Cerebellar cortex (tissue), 1 donor: ENCODE results near the gene RAB3IL1.
A peak's percentile ranks its signal among the peaks of the same experiment; 100 is the strongest.
"Not testable (repeated sequence)": the region's sequence is repeated elsewhere in the genome, so short reads cannot be mapped to it uniquely, and the experiment has no call there.

ENCODE experiments used
- DNase-seq: peaks from one replicate; pipeline ENCODE4 v3.0.0-alpha.2; 2015; ENCODE audit warnings: low spot score

RAB3IL1 gene

GRCh38 chr11:61953632-61954031, 36.3 kb upstream of the RAB3IL1 start:
- DNase-seq = not testable (repeated sequence)

- DNase-seq = no peak
Measured at GRCh38 chr11:61952882-61953281, 35.5 kb upstream of the RAB3IL1 start.

DNA sequence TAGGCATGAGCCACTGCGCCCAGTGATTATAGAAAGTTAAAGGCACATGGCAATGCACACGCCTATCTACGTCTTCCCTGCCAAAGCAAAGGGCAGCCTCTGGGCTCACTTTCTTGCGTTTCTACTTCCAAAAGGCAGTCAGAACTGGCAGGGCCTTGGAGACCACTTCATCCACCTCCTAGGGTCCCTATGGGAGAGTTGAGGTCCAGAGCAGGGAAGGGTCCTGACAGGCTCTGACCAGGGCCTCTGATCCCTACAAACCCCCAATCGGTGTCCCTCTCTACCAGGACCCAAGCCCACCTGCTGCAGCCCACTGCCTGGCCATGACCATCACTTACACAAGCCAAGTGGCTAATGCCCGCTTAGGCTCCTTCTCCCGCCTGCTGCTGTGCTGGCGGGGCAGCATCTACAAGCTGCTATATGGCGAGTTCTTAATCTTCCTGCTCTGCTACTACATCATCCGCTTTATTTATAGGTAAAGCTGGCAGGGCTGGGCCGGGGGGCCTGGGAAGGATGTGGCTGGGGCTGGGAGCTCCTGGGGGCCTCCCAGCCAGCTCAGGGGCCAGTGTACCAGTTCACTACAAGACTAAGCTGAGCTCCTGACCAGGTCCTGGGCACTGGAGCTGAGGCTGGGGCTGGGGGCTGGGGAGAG, 34.2 kb upstream of the RAB3IL1 start:
- no peak for DNase-seq

DNA sequence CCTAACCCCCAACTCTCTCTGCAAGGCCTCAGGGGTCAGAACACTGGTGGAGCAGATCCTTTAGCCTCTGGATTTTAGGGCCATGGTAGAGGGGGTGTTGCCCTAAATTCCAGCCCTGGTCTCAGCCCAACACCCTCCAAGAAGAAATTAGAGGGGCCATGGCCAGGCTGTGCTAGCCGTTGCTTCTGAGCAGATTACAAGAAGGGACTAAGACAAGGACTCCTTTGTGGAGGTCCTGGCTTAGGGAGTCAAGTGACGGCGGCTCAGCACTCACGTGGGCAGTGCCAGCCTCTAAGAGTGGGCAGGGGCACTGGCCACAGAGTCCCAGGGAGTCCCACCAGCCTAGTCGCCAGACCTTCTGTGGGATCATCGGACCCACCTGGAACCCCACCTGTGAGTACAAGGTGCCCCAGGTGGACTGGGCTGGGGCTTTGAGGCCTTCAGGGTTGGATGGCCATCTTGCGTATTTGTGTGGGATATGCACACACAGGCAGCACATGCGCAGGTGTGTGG, 32.7 kb upstream of the RAB3IL1 start, which contains the start of gene BEST1:
Gene BEST1, plus strand, starts transcription at position 317 of the 513 bp plus-strand sequence. CDS start 1,456 bp downstream, outside the sequence.
- DNase-seq = no peak

DNA sequence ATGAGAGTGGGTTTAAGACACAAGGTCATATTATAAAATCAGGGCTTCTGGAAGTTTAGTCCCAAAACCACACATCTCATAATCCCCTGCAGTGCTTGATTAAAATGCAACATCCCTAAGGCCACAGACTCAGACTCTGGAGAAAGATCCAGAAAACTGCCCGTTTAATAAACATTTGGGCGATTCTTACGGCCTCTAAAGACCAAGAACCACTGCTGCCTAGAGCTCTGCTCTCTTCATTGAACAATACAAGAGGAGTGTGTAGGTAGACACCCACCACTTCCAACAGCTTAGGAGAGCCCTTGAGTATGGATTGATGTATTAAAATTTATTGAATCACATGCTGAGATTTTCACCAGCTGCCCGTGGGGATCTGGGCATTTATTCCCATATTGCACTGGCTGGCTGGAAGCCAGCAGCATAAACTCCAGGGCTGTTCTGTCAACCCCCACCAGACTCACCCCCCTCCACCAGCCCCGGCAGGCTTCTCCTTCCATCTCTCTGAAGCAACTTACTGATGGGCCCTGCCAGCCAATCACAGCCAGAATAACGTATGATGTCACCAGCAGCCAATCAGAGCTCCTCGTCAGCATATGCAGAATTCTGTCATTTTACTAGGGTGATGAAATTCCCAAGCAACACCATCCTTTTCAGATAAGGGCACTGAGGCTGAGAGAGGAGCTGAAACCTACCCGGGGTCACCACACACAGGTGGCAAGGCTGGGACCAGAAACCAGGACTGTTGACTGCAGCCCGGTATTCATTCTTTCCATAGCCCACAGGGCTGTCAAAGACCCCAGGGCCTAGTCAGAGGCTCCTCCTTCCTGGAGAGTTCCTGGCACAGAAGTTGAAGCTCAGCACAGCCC, 32.0 kb upstream of the RAB3IL1 start:
- DNase-seq = peak; percentile 98

DNA sequence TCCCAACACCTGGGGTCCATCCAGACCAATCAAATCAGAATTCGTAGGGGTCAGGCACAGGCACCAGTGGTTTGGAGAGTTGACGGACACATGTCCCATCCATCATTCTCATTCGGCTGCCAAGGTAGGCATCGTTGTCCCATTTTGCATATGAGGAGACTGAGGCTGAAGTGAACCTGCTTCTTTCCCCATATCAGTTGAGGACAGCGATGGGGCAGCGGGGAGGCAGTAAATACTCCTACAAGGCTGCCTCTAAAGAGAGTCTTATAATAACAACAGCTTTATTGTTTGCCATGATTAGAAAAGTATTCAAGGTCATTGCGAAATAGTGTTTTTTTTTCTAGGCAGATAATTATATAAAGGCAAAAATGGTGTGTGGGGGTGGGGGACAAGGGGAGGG, 31.1 kb upstream of the RAB3IL1 start:
- DNase-seq = no peak

DNA sequence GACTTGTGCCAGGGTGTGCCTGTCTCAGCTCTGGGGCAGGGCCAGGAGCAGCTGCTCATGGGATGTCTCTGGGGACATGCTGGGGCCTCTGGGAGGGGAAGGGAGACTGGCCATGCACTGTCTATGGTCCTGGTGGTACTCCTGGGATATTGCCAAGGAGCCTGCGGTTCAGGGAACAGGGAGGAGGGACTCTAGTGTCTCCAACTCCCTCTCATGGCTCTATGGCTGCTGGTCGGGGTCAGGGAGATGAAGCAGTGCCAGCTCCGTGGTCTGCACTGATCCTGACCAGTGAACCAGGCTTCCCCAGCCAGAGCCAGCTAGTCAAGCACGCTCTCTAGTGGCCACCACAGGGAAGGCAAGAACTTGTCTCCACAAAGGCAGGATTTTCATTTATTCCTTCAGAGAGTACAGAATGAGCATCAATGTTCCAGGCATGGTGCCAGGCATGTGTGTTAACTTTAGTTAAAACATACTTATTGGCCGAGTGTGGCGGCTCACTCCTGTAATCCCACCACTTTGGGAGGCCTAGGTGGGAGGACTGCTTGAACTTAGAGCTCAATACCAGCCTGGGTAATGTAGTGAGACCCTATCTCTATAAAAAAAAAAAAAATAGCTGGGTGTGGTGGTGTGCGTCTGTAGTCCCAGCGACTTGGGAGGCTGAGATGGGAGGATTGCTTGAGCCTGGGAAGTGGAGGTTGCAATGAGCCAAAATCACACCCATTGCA, 30.3 kb upstream of the RAB3IL1 start:
- DNase-seq = peak; percentile 89

DNA sequence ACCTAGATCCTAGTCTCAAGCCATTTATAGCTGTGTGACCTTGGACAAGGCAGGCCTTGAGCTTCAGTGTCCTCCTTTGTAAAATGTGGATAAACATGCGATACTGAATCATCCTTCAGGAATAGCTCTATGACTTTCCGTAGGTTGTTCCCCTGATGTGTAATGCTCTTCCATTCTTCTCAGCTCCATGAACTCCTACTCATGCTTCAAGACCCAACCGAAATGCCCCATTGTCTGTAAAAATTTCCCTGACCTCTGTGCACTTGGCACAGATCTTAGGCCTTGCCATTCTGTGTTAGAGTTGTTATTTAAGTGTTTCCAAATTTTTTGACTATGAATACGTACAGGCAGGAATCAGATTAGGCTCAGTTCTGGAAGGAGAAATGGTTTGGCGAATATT, 29.5 kb upstream of the RAB3IL1 start:
- DNase-seq = no peak

DNA sequence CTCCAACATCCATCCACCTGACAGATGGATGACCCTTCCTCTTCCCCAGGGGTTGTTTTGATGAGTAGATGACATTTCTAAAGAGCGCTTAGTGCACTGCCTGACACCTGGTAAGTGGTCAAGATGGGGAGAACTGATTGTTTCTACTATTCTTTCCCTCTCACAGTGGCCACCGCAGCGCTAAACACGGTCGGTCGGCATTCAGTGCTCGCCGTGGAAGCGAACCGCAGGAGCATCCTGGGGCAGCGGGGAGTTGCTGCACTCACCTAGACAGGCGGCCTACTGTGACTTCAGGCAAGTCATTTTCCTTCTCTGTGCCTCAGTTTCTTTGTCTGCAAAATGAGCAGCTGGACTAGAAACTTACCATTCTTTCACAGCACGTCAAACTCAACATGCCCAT, 27.8 kb upstream of the RAB3IL1 start:
- no peak for DNase-seq

- DNase-seq = no peak
Measured at GRCh38 chr11:61940466-61940865, 23.1 kb upstream of the RAB3IL1 start.

- no peak for DNase-seq
Measured at GRCh38 chr11:61935861-61936260, 18.5 kb upstream of the RAB3IL1 start.

GRCh38 chr11:61930933-61931332, 13.6 kb upstream of the RAB3IL1 start:
- DNase-seq = no peak

DNA sequence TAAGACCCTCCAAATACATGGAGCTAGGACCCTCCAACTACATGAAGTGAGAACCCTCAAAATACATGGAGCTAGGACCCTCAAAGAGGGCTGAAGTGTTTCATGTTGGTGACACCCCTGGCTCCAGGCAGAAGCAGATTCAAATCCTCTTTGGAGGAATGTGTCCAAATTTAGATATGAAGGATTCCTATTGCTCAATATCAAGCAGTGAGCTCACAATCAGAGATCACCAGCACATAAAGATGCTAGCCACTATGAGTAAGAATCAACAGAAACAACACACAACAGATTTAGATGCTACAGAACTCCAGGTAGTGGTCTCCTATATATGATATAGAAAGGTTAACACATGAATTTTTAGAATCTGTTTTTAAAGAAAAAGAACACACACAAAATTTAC, 11.2 kb upstream of the RAB3IL1 start:
- no peak for DNase-seq

GRCh38 chr11:61927501-61927900, 10.1 kb upstream of the RAB3IL1 start:
- DNase-seq = no peak

- no peak for DNase-seq
Measured at GRCh38 chr11:61926235-61926634, 8.9 kb upstream of the RAB3IL1 start.

DNA sequence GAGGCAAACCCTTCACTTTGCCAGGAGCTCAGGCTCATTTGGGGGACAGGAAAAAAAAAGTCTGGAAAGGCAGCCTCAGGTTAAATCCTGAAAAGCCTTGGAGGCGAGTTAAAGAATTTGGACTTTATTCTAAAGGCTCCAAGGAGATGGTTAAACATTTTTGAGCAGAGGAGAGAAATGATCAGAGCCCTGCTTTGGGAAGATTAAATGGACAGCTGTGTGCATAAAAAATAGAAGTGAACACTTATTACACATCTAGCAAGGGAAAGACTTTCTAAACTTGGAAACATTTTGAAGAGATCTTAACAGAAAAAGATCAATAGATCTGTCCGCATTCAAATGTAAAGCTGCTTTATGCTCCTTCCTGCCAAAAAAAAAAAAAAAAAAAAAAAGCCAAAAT, 8.4 kb upstream of the RAB3IL1 start:
- DNase-seq = no peak

GRCh38 chr11:61924064-61924455, 6.7 kb upstream of the RAB3IL1 start:
- no peak for DNase-seq

- DNase-seq = no peak
Measured at GRCh38 chr11:61923166-61924063, 6.0 kb upstream of the RAB3IL1 start.

GRCh38 chr11:61922539-61922938, 5.2 kb upstream of the RAB3IL1 start:
- DNase-seq = no peak

GRCh38 chr11:61921446-61921845, 4.1 kb upstream of the RAB3IL1 start:
- no peak for DNase-seq
